Measurements from ENCODE around the gene PRTN3.
"Not testable (repeated sequence)": the region's sequence is repeated elsewhere in the genome, so short reads cannot be mapped to it uniquely, and the experiment has no call there.

The PRTN3 gene

DNA sequence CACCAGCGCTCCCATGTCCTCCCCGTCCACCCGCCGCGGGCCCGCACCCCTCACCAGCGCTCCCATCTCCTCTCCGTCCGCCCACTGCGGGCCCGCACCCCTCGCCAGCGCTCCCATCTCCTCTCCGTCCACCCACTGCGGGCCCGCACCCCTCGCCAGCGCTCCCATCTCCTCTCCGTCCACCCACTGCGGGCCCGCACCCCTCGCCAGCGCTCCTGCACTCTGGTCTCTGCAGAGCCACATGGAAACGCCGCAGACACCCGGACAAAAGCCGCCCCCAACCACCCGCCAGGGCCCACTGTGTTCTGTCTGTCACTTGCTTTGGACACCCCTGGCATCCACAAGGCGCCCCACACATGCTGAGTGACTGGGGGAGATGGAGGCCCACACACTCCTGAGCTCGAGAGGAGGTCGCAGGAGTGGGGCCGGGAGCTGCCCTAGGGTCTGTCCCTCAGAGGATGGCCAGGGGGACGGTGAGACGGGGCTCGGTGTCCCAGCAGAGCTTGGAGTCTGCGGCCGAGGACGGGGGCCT, 26.0 kb downstream of the PRTN3 start:
- DNase-seq (ENCODE audit: low read depth in 3 of 3), result no peak

DNA sequence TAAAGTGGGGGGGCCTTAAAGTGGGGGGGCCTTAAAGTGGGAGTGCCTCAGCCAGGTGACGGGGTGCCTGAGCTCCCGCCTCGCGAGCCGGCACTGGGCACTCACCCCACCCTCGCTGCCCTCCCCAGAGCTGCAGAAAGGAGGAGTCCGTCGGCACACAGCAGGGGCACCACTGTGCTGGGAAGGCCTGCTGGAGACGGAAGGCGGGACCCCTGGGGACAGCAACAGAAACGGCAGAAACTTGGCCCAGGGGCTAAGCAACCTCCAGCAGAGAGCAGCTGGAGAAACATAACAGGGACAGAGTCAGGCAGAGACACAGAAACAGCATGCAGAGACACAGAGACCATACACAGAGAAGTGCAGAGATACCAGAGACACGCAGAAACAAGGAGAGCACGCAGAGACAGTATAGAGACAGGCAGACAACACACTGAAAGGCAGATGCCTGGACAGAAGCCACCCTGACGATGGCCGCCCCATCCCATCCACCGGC, 26.5 kb downstream of the PRTN3 start:
- no peak for DNase-seq (ENCODE audit: low read depth in 3 of 3)

DNA sequence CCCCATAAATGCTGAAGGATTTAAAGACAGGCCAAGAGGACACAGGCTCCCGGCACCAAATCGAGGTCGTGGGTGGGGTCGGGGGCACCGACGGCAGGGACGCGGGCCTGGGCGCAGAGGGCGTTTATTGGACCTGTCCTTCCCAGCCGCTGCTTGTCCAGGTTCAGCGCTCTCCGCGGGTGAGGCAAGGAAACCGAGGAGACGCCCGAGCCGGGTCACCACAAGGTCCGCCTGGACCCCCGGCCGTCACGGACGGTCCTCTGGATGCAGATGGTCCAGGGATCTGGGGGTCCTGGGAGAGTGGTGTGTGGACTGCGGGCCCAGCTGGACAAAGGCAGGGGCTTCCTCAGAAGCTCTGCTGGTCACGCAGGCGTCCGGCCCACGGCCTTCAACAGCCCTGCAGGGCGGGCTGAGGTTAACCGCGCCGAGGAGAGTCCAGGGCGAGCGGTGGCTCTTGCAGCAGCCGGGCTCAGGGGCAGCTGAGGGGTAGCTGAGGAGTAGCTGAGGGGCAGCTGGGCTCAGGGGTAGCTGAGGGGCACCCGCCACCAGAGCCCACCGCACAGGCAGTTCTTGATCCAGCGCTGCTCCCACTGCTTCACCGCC, 27.2 kb downstream of the PRTN3 start:
- DNase-seq (ENCODE audit: low read depth in 3 of 3), result no peak

DNA sequence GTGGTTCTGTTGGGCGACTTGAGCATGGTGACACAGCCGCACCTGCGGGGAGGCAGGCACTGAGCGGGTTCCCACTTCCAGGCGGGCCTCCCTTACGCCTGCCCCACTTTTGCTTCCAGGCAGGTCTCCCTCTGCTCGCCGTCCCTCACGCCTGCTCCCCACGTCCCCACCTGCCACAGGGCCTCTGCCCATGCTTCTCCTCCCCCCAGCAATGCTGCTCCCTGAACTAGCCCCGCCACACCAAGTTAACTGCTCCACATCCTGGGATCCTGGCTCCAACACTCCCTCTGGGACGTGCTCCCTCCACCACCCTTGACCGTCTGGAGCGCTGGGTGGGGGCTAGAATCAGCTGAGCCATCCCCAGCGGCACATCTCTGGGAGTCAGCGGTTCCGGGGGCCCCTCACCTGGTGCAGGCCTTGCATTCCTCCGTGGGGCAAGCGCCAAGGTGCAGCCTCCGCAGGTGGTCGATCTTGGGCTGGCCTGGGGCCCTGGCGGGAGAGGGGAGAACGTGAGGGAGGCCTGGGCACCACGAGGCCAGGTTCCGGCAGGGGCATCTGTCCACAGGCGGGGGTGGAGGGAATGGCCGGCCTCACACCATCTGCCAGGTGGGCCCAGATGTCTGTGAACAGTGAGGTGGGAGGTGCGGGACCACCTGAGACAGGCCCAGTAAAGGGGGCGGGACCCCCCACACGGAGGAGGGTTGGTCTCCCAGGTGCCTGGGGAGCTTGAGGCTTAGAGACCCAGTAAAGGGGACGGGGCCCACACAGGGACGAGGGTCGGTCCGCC, 27.9 kb downstream of the PRTN3 start:
- DNase-seq (ENCODE audit: low read depth in 3 of 3), result no peak

DNA sequence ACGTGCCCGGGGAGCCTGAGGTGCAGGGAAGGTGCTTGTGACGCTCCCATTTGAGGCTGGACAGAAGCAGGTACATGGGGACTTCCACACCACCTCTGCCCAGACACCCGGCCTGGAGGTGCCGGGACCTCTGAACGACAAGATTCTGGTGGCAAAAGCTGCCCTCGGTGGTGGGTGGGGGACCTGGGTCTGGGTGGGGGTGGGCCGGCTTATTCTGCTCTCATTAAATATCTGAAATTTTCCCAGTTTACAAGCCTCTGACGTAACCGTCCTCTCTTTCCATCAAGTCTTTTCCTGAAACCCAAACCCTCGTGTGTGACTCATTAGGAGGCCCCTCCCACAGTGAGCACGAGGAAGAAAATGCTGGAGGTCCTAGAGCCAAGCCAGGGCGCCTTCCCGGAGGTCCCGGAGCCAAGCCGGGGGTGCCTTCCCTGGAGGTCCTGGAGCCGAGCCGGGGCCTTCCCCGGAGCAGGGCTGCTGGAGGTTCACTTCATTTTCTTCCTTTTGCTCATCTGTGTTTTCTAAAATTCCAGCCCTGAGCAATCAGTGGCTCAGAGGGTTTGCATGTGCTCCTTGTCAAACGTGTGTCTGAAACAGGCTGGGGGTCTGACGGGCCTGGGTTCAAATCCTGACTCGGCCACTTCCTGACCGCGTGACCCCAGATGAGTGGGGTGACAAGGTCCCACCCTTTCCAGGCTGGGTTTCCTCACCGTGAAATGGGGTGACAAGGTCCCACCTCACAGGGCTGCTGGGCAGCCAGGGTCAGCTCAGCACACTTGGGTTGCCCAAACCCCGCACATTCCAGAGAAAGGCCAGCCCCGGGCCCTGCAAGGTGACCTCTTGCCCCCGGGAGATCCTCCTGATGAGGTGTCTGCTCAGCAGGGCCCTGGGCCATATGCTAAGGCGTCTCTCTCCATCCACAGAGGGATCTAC, 28.7 kb downstream of the PRTN3 start:
- DNase-seq (ENCODE audit: low read depth in 3 of 3), result no peak

DNA sequence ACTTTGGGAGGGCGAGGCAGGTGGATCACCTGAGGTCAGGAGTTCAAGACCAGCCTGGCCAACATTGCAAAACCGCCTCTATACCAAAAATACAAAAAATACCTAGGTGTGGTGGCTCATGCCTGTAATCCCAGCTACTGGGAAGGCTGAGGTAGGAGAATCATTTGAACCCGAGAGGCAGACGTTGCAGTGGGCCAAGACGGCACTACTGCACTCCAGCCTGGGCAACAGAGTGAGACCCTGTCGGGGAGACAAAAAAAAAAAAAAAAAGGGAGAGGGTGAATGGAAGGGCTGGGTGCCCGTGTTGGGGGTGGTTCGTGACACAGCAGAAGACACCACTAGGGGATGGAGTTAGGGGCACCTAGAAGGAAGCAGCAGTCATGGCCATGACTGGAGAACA, 29.5 kb downstream of the PRTN3 start:
- no peak for DNase-seq (ENCODE audit: low read depth in 3 of 3)

DNA sequence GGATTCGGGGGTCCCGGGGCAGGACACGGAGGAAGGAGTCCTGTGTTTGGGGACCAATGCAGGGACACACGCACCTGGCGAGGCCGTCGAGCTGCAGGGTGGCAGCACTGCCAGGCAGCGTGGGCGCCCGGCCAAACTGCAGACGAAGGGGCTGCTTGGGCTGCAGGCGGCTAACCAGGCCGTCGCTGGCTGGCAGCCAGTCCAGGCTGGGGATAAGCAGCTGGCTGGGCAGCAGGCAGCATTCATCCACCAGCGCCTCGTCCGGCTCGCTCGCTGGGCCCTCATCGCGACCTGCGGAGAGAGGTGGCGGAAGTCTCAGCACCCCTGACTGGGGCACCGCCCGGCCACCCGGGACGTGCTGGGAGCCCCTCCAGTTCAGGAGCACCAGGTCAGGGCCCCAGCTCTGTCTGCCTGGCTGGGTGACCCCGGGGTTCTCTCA, 30.2 kb downstream of the PRTN3 start:
- no peak for DNase-seq (ENCODE audit: low read depth in 3 of 3)

DNA sequence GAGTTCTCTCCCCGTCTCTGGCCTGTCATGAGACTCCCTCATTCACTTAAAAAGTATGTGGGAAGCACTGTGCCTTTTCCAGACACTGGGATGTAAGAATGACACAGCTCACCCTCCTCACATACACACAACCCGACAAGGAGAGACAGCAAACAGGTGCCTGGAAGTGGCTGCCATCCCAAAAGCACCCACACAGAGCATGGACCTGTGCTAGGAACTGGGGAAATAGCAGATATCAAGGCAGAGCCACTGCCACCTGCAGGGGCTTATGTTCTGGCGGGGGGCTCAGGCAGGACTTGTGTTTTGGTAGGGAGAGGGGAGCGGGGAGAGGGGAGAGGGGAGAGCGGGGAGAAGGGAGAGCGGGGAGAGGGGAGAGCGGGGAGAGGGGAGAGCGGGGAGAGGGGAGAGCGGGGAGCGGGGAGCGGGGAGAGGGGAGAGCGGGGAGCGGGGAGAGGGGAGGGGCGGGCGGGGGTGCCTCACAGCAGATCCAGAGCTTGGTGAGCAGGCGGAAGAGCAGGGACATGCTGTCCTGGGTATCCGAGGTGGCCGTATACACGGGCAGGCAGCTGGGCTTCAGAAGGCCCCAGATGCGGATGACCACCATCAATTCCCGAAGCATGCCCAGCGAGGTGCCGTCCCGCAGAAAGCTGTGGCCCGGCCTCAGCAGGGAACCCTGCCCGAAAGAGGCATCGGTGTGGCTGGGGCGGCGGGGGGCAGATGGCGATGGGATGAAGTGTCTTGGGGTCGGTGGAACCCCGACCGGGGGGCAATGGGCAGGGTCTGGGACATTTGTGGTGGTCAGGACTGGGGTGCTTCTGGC, 30.9 kb downstream of the PRTN3 start:
- DNase-seq (ENCODE audit: low read depth in 3 of 3), result no peak

DNA sequence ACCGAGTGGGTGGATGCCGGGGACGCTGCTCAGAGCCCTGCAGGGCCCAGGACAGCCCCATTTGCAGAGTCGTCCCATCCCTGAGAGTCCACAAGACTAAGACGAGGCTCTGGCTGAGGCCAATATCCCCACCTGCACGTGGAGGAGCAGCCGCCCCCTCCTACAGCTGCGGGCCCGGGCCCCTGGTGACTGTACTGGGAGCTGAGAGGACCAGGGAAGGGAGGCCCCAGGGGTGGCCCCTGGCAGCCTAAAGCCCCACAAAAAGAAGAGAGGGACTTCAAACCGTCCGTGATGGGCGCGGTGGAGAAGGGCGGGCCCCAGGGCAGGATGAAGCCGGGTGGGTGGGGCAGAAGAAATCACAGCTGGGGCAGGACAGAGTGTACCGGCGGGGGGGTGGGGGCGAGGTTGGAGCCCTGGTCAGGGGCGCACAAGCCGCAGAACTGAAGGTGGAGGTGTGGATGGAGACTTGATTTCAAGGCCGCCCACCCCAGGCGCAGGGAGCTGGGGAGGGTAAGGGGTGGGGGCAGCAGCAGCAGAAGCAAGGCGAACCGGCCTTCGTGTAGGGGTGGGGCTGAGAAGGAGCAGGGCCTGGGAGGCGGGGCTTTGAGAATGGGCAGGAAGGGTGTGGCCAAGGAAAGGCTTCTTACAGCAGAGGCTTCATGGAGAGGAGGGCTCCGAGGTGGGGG, 31.6 kb downstream of the PRTN3 start:
- DNase-seq (ENCODE audit: low read depth in 3 of 3), result peak; percentile 62 to 81 (median 77)

DNA sequence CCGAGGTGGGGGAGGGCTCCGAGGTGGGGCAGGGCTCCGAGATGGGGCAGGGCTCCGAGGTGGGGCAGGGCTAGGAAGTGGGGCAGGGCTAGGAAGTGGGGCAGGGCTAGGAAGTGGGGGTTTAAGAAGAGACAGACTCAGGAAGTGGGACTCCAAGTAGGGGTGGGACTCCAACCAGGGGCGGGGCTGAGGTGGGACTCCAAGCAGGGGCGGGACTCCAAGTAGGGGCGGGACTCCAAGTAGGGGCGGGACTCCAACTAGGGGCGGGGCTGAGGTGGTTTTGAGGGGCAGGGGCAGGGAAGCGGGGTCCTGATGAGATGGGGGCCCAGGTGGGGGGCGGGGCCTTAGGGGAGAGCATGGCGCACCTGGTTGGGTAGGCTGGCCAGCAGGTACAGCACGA, 32.3 kb downstream of the PRTN3 start:
- peak; percentile 37 to 73 (median 54) for DNase-seq (ENCODE audit: low read depth in 3 of 3)

DNA sequence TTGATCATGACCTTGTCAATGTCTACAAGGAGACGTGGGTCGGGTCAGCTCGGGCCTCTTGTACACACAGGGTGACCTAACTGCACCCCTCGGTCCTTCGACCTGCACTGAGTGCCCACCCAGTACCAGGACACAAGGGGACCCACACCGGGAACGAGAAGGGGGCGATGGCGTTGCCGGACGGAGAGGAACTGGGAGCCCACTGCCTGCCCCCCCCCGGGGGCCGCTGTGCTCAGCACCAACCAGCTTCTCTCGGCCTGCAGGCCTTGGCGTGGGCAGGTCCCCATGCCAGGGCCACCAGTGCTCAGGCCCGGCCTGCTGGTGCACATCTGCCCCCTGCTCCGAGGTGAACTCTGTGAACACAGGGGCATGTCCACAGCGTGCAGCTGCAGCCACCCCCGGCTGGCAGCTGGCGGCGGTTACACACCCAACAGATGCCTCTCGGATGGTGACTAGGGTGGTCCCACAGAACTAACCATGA, 32.8 kb downstream of the PRTN3 start:
- DNase-seq (ENCODE audit: low read depth in 3 of 3), result no peak

DNA sequence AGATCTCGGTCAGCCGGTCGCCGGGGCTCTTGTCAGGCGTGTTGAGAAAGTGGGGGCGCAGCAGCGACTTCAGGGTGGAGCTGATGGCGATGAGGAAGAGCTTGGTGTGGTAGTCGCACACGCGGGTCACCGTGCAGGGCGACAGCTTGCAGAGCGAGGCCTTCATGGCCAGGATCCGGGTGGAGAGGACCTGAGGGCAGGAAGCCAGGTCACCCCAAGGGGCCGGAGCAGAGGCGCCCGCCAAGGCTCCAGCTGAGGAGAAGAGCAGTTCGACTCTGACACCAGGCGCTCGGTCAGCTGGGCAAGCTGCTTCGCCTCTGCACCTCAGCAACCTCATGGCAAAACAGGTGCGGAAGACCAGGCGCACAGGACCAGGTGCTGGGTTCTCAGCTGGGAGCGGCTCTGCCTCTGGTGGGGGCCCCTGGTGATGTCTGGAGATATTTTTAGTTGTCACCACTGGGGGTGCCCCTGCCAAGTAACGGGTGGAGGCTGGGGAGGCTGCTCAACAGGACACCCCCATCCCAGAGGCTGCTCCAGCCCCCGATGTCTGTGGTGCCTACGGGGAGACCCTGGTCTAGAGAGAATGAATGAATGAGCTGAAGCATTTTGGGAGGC, 34.6 kb downstream of the PRTN3 start:
- no peak for DNase-seq (ENCODE audit: low read depth in 3 of 3)

DNA sequence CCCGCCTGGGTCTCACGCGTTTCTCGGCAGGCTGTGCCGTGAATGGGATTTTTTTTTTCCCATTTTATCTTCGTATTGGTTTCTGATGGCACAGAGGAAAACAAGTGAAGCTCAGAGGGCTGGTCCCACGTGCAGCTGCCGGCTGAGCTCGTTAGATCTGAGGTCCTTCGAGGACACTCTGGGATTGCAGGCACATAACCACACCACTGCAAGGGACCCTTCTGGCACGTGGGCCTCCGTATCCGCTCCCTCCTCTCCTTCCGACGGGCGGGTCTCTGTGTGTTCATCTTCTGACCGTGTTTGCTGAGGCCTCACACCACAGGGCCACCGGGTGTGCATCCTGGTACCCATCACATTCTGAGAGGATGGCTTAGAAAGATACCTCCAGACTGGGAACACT, 35.3 kb downstream of the PRTN3 start:
- DNase-seq (ENCODE audit: low read depth in 3 of 3), result no peak

DNA sequence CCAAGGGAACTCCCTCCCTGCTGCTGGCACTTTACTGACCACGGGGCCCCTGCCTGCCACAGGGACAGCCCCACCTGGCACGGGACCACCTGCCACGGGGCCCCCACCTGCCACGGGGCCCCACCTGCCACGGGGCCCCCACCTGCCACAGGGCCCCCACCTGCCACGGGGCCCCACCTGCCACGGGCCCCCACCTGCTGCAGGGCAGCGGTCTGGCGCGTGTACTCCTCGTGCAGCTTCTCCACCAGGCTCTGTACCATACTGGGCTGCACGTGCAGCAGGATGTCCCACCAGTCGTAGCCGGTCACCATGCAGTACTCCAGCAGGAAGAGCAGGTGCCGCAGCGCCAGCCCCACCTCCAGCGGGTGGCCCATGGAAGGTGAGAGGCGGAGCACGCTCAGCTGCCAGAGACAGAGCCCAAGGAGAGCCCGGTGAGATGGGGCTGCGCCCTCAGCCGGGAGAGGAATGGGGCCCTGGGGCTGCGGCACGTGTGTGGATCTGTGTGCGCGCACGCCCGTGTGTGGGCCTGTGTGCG, 36.0 kb downstream of the PRTN3 start:
- no peak for DNase-seq (ENCODE audit: low read depth in 3 of 3)

DNA sequence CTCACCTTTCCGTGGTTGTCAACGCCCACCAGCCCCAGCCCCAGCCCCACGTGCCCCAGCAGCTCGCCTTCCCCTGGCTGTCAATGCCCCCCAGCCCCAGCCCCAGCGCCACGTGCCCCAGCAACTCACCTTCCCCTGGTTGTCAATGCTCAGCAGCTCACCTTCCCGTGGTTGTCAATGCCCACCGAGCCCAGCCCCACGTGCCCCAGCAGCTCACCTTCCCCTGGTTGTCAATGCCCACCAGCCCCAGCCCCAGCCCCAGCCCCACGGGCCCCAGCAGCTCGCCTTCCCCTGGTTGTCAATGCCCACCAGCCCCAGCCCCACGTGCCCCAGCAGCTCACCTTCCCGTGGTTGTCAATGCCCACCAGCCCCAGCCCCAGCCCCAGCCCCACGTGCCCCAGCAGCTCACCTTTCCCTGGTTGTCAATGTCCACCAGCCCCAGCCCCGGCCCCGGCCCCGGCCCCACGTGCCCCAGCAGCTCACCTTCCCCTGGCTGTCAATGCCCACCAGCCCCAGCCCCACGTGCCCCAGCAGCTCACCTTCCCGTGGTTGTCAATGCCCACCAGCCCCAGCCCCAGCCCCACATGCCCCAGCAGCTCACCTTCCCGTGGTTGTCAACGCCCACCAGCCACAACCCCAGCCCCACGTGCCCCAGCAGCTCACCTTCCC, 37.3 kb downstream of the PRTN3 start:
- not testable (repeated sequence) for DNase-seq (ENCODE audit: low read depth in 3 of 3)

DNA sequence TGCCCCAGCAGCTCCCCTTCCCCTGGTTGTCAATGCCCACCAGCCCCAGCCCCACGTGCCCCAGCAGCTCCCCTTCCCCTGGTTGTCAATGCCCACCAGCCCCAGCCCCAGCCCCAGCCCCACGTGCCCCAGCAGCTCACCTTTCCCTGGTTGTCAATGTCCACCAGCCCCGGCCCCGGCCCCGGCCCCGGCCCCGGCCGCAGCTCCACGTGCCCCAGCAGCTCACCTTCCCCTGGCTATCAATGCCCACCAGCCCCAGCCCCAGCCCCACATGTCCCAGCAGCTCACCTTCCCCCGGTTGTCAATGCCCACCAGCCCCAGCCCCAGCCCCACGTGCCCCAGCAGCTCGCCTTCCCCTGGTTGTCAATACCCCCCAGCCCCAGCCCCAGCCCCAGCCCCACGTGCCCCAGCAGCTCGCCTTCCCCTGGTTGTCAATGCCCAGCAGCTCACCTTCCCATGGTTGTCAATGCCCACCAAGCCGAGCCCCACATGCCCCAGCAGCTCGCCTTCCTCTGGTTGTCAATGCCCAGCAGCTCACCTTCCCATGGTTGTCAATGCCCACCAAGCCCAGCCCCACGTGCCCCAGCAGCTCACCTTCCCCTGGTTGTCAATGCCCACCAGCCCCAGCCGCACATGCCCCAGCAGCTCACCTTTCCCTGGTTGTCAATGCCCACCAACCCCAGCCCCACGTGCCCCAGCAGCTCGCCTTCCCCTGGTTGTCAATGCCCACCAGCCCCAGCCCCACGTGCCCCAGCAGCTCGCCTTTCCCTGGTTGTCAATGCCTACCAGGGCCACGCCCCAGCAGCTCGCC, 38.2 kb downstream of the PRTN3 start:
- DNase-seq (ENCODE audit: low read depth in 3 of 3), result not testable (repeated sequence)

DNA sequence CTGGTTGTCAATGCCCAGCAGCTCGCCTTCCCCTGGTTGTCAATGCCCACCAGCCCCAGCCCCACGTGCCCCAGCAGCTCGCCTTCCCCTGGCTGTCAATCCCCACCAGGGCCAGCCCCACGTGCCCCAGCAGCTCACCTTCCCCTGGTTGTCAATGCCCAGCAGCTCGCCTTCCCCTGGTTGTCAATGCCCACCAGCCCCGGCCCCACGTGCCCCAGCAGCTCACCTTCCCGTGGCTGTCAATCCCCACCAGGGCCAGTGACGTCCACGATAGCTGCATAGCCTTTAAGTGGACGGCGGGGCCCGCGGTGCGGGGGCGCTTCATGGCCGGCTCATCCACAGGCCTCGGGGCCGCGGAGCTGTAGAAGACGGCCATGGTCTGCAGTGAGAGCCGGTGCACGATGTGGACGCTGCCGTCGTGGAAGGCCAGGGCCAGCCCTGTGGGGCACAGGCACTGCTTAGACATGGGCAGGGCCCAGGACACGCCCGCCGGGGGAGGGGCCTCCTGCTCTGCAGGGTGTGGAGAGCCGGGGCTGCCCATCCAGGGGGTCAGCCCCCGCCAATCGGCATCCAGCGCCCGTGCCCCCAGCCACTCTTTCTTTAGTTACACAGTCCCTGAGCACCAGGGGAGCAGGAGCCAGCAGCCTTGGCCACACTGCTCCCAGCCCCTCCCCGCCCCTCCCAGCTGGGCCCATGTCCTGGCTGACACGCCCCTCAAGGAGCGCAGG, 39.1 kb downstream of the PRTN3 start:
- no peak for DNase-seq (ENCODE audit: low read depth in 3 of 3)
